Measurements from ENCODE around the gene ESD.

GRCh38 chr13:46753137-46753536 lies 43.8 kb downstream of the ESD start:
- TF ChIP-seq, protein P1, sequence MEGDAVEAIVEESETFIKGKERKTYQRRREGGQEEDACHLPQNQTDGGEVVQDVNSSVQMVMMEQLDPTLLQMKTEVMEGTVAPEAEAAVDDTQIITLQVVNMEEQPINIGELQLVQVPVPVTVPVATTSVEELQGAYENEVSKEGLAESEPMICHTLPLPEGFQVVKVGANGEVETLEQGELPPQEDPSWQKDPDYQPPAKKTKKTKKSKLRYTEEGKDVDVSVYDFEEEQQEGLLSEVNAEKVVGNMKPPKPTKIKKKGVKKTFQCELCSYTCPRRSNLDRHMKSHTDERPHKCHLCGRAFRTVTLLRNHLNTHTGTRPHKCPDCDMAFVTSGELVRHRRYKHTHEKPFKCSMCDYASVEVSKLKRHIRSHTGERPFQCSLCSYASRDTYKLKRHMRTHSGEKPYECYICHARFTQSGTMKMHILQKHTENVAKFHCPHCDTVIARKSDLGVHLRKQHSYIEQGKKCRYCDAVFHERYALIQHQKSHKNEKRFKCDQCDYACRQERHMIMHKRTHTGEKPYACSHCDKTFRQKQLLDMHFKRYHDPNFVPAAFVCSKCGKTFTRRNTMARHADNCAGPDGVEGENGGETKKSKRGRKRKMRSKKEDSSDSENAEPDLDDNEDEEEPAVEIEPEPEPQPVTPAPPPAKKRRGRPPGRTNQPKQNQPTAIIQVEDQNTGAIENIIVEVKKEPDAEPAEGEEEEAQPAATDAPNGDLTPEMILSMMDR (IDR thresholded peaks at IDR 0.05; ENCODE audit: low read depth, low read length), result no peak
- TF ChIP-seq POLR2A (IDR thresholded peaks at IDR 0.05; ENCODE audit: extremely low read depth, insufficient read length) (no peak), MAX (IDR thresholded peaks at IDR 0.05; ENCODE audit: low read depth, low read length) (no peak)
